HG03439 (cell line): ENCODE measurements around the gene VEGFC.

ENCODE experiments used
- ATAC-seq: cut with Tn5 transposase; IDR thresholded peaks from one replicate; pipeline ENCODE4 v1.9.1; 2021; ENCODE audit warnings: mild to moderate bottlenecking, moderate library complexity; ENCODE audit not compliant: unreplicated experiment

VEGFC gene

DNA sequence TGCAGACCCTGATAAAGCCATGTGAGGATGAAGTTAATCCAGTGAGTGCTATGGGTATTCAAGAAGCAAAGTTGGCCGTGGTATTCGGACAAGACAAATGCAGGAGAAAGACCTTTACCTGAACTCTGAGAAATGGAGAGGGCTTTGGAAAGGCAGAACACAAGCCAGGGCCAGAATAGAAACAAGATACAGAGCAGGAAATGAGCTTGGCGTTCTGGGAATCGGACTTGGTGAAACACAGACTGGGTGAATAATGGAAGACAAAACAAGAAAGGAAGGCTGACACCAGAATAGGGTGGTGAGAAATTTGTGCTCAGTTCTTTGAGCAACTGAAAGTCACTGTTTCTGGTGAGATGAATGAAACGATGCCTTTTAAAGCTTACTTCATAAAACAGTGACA lies 83.3 kb downstream of the VEGFC start:
- no peak for ATAC-seq

DNA sequence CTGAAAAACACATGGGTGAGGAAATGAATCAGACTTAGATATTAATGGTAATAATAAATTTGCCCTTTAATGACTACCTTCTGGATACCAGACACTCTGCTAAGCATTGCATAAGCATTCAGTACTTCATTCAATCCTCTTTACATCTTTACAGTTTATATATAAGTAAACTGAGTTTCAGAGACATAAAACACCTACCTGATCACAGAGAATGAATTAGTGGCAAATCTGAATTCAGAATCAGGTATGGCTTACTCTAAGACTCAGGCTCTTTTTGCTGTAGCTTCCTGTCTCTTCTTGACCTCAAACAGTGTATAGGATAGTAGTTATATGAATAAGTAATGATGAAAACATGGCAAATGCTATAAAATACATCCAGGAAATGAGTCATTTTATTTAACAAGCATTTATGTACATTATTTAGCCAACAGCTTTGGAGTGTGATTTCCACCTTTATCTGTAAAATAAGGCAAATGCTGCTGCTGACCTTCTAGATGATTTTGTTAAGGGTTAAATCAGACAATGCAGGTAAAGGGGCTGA lies 83.9 kb downstream of the VEGFC start:
- ATAC-seq: no peak

DNA sequence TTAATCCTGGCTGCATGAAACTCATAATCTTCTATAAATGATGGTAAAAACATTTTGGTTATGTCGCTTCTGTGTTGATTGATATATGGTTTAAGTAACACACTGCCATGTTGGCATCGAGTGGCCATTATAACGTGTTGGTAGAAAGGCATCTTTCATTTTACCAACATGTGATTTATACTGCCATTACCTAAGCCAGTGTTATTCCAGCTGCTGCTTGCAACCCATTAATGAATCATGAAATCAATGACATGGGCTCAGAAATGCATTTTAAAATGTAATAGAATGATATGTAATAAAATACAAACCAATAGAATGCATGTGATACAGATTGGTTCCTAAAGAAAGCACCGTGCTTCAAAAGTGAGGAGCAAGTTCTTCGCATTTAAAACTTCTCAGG lies 102.0 kb downstream of the VEGFC start:
- ATAC-seq: no peak

DNA sequence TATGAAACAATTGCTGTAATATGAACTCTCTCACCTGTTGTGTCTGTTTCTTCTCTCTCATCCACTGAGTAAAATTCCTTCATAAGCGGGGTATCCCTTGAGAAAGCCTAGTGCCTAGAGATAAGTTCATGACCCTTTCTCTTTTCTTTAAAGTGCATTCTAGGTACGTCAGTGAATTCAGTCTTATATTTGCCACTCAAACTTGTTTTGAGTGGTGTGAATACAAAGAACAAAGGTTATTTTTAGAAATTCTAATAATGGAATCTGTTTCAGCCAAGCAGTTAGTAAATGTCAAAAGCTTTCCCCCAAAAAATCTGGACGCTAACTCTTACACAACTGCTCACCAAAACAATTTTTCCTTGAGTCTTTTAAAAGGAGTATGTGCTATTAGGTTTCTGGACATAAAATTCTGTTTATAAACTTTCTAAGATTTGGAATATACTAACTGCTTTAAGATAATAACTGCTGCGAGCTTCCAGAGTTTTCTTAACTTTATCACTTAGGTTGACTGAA lies 112.0 kb downstream of the VEGFC start:
- no peak for ATAC-seq

DNA sequence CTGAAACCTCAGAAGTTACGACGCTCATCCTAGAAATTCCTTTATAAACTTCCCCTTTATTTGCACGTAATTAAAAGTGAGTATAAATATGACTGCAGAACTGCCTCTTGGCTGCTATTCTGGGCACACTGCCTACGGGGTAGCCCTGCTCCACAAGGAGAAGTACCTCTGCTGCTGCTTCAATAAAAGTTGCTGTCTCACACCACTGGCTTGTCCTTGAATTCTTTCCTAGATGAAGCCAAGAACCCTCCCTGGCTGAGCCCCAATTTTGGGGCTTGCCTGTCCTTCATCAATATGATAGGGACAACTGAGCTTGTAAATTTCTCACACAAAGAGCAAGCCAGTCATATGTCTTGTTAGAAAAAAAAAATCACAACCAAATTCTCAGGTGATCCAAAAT lies 115.8 kb downstream of the VEGFC start:
- no peak for ATAC-seq

DNA sequence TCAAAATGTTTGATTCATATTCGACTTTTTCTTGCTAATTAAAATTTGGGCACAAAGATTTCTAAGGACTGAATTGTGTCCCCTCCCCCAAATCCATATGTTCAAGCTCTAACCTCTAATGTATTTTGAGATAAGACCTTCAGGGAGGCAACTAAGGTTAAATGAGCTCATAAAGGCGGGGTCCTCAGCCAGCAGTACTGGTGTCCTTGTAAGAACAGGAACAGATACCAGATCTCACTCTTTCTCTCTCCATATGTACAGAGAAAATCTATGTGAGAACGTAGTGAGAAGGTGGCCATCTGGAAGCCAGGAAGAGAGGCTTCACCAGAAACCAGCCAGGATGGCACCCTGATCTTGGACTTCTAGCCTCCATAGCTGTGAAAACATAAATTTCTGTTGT lies 116.9 kb downstream of the VEGFC start:
- ATAC-seq: no peak

- no peak for ATAC-seq
Measured at GRCh38 chr4:176671532-176671931, 121.2 kb downstream of the VEGFC start.

GRCh38 chr4:176668324-176668723 lies 124.4 kb downstream of the VEGFC start:
- no peak for ATAC-seq

DNA sequence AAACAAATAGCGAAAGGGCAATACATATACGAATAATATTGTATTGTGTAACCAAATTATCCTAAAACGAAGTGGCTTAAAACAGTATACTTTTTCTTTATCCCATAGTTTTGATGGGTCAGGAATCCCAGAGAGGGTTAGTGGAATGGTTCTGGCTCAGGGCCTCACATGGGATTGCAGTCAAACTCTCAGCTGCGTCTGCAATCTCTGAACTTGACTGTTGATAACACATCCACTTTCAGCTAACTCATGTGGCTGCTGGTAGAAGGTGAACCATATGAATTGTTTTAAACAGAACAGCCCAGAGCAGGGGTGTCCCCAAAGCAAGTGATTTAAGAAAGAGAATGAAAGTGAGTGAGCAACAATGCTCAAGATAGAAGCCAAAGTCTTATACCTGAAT lies 127.8 kb downstream of the VEGFC start:
- ATAC-seq: no peak

DNA sequence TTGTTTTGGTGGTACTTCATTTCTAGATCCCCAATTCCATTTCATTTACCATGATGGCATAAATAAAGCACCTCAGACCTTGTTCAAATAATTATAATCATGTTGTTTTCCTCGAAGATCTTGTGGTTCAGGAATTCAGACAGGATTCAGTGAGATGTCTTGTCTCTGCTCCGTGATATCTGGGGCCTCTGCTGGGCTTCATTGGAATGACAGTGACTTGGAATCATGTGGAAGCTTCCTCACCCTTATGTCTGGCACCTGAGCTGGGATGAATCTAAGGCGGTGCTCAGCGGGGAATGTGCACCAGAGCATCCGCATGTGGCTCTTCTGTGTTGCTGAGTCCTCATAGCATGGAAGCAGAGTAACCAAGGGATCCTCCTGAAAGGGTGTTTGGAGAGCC lies 132.2 kb downstream of the VEGFC start:
- ATAC-seq: no peak

DNA sequence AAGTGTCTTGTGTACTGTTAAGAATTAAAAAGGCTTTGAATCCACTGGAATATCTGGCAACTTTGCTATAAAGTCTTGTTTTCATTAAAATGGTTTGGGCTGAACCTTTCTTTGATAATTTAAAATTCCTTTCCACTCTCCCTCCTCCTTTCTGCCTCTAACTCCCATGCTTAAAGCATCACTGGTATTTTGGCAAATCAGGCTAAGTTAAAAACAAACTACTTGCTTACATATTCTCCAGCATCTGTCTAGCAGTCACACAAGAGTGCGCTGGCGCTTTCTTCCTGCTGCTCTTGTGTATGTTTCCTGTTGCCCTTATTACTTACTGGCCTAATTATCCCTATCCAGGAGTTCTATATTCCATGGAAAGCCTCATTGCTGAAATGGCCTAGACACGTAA lies 136.6 kb downstream of the VEGFC start:
- ATAC-seq: no peak

DNA sequence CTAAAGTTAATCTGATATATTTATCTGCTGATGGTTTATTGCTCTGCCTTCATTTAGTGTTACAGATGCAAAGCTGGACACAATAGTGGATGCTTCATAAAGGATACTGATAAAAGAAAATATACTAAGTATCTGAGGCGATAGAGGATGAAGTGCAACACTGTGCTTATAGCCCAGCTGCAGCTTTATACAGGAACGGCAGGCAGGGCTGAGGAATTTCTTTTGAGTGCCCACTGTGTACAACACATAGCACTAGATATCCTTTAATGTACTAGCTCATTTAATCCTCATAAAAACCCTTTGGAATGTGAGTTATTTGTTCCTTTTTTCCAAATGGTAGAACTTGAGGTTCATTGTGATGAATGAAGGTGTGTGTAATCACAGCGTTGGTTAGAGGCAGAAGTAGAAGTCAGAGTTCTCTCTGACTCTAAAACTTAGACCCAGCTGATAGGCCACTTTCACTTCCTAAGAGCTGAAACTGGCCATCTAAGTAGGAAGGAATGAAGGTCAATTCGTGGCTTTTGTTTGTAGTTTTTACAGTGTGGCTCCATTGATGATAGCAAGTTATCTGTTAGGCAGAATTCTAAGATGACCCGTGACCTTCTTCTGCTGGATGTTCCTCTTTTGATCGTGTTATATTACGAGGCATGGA lies 138.0 kb downstream of the VEGFC start:
- ATAC-seq: no peak

DNA sequence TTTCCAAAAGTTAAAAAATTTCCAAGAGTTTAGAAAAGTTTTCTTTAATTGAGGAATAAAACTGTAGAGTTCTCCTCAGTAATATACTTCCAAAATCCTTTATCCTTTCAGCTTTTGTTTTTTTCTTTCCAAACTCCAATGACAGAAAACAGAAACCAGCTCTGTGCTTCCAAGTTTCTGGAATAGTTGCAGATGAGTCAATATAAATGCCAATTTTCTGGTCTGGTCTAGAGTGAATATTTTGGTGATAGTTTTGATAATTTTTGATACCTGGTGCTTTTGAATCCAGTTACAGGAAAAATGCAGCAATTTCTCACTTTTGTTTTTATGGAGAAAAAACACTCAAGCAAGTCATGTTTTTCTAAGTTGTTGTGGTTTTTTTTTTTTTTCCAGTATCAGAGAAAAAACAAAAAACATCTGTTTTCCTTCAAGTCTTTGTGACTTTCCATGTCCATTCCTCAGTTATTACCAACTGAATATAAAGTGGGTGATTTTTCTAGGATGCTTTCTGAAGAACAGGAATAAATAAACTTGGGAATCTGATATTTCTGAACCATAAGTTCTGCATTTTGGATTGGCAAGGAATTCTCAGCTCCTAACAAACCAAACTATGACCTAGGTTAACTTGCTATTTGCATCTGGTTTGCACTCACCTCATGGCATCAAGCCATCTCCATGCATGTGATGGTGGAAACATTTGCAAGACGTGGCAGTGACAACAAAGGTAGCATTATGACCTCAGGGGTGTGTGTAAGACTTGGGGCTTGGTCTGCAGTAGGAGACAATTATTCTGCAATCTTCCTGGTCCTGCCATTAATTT lies 139.1 kb downstream of the VEGFC start:
- ATAC-seq: no peak

- no peak for ATAC-seq
Measured at GRCh38 chr4:176646311-176646710, 146.4 kb downstream of the VEGFC start.

DNA sequence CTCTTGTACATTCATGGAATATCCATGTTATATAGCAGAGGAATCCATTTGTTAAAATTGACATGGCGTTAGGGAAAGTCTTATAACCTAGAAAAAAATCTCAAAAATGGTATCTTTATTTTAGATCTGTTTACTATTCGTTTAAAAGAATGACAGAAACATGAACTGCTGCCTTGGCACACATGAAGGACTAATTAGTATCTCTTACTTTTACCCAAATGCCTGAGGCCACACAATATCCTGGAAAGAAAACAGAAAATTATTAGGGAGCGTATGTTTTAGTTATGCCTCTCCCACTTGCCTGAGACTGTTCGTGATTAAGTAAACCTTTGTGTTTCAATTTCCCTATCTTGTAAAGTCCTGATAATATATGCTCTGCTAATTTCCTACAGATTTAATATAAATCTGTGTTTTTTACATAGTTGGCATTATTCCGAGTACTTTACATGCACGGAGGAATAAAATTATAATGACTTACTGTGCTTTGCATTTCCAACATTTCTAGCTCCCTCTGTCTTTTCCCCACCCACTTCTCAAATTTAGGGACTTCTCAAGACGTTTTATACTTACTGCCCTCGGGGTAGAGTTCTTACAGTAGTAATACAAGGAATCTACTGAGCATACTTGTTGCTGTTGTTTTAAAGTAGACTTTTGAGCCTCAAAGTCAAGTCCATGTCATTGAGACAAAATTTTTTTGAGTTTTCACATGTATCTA lies 147.3 kb downstream of the VEGFC start:
- ATAC-seq: no peak

DNA sequence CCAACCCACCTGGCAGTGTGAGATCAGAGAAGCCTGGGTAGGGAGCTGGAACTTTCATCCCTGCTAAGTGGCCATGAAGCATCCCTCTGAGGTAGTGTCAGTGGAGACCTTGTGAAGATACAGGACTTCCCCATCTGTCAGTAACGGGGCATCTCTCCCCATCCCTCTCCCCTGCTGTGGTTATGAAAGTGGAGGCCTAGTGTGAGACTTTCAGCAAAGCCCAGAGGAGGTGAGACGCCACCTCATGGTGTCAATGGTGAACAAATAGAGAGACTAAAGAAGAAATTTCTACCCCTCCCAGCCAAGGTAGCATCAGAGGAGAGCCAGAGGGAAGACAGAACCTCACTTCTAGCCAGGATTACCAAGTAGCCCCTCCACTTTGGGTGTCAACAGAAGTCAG lies 150.2 kb downstream of the VEGFC start:
- peak; percentile 71 for ATAC-seq

GRCh38 chr4:176641237-176641636 lies 151.5 kb downstream of the VEGFC start:
- no peak for ATAC-seq

DNA sequence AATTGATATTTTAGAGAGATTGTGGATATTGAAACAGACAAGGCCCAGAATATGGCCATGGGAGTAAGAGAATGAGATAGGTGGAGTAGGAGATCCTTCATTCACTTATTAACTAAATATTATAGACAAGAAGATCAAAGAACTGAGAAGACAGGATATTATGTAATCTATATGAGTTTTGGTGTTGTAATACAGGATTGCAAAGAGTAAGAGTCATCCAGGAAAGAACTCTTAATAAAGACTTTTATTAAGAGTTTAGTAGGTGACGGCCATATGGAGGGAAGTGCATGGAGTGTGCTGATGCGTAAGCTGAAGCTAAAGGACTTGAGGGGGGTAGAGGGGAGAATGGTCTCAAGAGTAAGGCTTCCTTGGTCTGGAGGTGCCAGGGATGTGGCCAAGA lies 153.7 kb downstream of the VEGFC start:
- no peak for ATAC-seq

GRCh38 chr4:176636292-176636691 lies 156.4 kb downstream of the VEGFC start:
- no peak for ATAC-seq

DNA sequence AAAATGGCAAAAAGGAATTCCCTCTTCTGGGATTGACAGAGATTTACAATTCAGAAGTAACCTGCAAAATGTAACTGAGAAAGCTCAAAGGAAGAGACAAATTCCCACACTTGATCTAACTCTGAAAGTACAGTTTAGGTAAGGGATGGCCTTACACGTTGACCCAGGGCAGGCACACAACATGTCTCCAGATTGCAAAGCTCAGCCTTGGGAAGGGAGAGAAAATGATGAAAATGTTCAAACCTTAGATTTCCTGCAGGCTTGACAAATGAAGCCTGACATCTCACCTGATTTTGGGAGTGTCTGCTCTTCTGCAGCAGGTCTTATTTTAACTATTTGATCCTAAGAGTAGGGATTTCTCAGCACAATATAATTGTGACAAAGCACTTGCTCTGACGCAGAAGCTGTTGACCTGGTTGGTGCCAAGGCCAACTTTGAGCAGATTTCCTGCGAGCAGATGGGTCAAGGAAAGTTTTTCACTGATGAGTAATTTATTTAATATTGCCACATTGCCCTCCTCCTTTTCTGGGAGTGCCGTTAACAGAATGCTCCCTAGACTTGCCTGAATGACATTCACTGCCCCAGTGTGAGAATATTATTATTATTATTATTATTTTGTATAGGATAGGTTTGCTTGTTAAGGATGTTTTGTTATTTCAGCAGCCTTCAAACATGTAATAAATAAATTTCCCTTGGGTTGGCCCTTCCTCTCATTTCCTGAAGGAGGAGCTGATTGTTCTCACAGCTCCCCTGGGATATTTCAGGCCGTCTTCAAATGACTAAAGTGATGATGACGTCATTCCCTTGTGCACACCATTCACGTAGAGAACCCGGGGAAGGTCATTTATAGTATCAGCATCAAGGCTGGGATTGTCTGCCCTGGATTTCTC lies 157.1 kb downstream of the VEGFC start:
- ATAC-seq: no peak
